HG03469 (cell line): ENCODE results near the gene ASIC2.
"Not testable (repeated sequence)": the region's sequence is repeated elsewhere in the genome, so short reads cannot be mapped to it uniquely, and the experiment has no call there.

Experiments used
- ATAC-seq: cut with Tn5 transposase; IDR thresholded peaks from one replicate; pipeline ENCODE4 v1.9.1; 2021; ENCODE audit warnings: mild to moderate bottlenecking, moderate library complexity, moderate number of reproducible peaks; ENCODE audit not compliant: unreplicated experiment

Gene ASIC2

GRCh38 chr17:32993977-32994376 lies 299.1 kb downstream of the ASIC2 start:
- ATAC-seq, result no peak

GRCh38 chr17:32992321-32993033 lies 300.6 kb downstream of the ASIC2 start:
- ATAC-seq, result no peak

GRCh38 chr17:32988481-32989101 lies 304.5 kb downstream of the ASIC2 start:
- ATAC-seq, result no peak

- ATAC-seq, result not testable (repeated sequence)
Measured at GRCh38 chr17:32987868-32988267, 305.2 kb downstream of the ASIC2 start.

- ATAC-seq, result not testable (repeated sequence)
Measured at GRCh38 chr17:32987453-32987805, 305.7 kb downstream of the ASIC2 start.

GRCh38 chr17:32985050-32985756 lies 307.9 kb downstream of the ASIC2 start:
- ATAC-seq, result no peak

GRCh38 chr17:32981611-32982010 lies 311.5 kb downstream of the ASIC2 start:
- not testable (repeated sequence) for ATAC-seq

- no peak for ATAC-seq
Measured at GRCh38 chr17:32980230-32980629, 312.9 kb downstream of the ASIC2 start.

- ATAC-seq, result no peak
Measured at GRCh38 chr17:32976605-32977004, 316.5 kb downstream of the ASIC2 start.

GRCh38 chr17:32976131-32976530 lies 317.0 kb downstream of the ASIC2 start:
- ATAC-seq, result no peak

GRCh38 chr17:32971171-32971570 lies 321.9 kb downstream of the ASIC2 start:
- ATAC-seq, result no peak

GRCh38 chr17:32970281-32970680 lies 322.8 kb downstream of the ASIC2 start:
- ATAC-seq, result no peak

GRCh38 chr17:32969231-32969630 lies 323.9 kb downstream of the ASIC2 start:
- not testable (repeated sequence) for ATAC-seq

GRCh38 chr17:32964541-32964940 lies 328.6 kb downstream of the ASIC2 start:
- no peak for ATAC-seq
